ENCODE results near the gene ZNF394.

DNA sequence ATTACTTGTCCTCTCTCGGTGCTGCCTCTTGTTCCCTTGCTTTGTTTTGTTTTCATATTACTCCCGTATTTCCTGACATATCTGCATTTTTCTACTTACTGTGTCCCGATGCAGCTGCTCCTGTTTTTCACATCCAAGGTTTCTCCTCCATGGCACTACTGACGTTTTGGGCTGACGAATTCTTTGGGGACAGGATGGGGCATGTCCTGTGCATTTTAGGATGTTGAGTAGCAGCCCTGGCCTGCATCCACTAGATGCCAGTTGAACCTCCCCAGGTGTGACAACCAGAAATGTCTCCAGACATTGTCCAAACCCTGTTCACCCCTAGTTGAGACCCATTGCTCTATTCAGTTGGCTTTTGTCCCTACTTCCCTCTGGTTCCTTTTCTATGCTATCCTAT, 15.0 kb downstream of the ZNF394 start:
- TF ChIP-seq, protein P1, sequence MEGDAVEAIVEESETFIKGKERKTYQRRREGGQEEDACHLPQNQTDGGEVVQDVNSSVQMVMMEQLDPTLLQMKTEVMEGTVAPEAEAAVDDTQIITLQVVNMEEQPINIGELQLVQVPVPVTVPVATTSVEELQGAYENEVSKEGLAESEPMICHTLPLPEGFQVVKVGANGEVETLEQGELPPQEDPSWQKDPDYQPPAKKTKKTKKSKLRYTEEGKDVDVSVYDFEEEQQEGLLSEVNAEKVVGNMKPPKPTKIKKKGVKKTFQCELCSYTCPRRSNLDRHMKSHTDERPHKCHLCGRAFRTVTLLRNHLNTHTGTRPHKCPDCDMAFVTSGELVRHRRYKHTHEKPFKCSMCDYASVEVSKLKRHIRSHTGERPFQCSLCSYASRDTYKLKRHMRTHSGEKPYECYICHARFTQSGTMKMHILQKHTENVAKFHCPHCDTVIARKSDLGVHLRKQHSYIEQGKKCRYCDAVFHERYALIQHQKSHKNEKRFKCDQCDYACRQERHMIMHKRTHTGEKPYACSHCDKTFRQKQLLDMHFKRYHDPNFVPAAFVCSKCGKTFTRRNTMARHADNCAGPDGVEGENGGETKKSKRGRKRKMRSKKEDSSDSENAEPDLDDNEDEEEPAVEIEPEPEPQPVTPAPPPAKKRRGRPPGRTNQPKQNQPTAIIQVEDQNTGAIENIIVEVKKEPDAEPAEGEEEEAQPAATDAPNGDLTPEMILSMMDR (optimal IDR thresholded peaks at IDR 0.05 in 1 of 3, IDR thresholded peaks at IDR 0.05 in 1 of 3, conservative IDR thresholded peaks at IDR 0.05 in 1 of 3; ENCODE audit: extremely low read depth in 1 of 3, insufficient read depth in 2 of 3, low read length in 3 of 3) = no peak
- TF ChIP-seq EZH2 (IDR thresholded peaks at IDR 0.05; ENCODE audit: low read length) = no peak
